Suprapubic skin (tissue), 4 donors: Measurements from ENCODE around the gene DHRS7. TPM values are rescaled to one million over a fixed set of nuclear protein-coding genes. Genes with fewer than 3 reads are reported as not detected.

Experiments used
- DNase-seq, 2 donors: peaks; one replicate each; pipeline ENCODE4 v3.0.0-alpha.2; 2019; ENCODE audit warnings: low spot score in 2 of 2
- H3K27ac ChIP-seq: fragments of 200-600 bp; sonication (generic); one replicate; pipeline ENCODE4 v1.5.1; 2019
- H3K27me3 ChIP-seq: fragments of 200-600 bp; sonication (generic); one replicate; pipeline ENCODE4 v1.5.1; 2019
- H3K36me3 ChIP-seq: fragments of 200-600 bp; sonication (generic); one replicate; pipeline ENCODE4 v1.5.1; 2019
- H3K4me1 ChIP-seq: fragments of 200-600 bp; sonication (generic); one replicate; pipeline ENCODE4 v1.5.1; 2019
- H3K4me3 ChIP-seq: fragments of 200-600 bp; sonication (generic); one replicate; pipeline ENCODE4 v1.5.1; 2019; ENCODE audit warnings: mild to moderate bottlenecking
- H3K9me3 ChIP-seq: fragments of 200-600 bp; sonication (generic); one replicate; pipeline ENCODE4 v1.5.1; 2019
- EP300 ChIP-seq: sonication (generic); formaldehyde crosslinking; IDR thresholded peaks from one replicate; pipeline ENCODE4 v1.6.1; 2017; ENCODE audit warnings: antibody characterized with exemption
- POLR2A ChIP-seq, 2 donors: fragments of 450-650 bp; IDR thresholded peaks; one replicate each; pipeline ENCODE4 v1.6.1; 2017; ENCODE audit warnings: antibody characterized with exemption in 2 of 2, mild to moderate bottlenecking in 2 of 2, moderate library complexity in 2 of 2
- POLR2AphosphoS5 ChIP-seq, 3 donors: sonication (generic); formaldehyde crosslinking; IDR thresholded peaks; one replicate each; pipeline ENCODE4 v1.6.1; 2017; ENCODE audit warnings: antibody characterized with exemption in 3 of 3
- WGBS: methylation state at CpG from one replicate; pipeline ENCODE4 v1.1.5; 2018; 5-methylcytosine and 5-hydroxymethylcytosine counted together
- total RNA-seq, 4 donors: library from RNA; depleted of rRNA; stranded (reverse); fragments of >200 nt; gene quantifications; one replicate each; pipeline ENCODE4 v1.1.0, GENCODE V29; 2016
- TF ChIP-seq, protein P1 (sequence below), 2 donors: fragments of 200-600 bp in 1 of 2; fragments of 450-650 bp in 1 of 2; sonication (generic) in 1 of 2; IDR thresholded peaks; one replicate each; pipeline ENCODE4 v1.5.1; 2016 to 2019; ENCODE audit warnings: antibody characterized with exemption in 2 of 2, mild to moderate bottlenecking in 1 of 2, moderate library complexity in 1 of 2

The DHRS7 gene
- total RNA-seq, 4 donors from 2014 or later = 33.7 to 91.7 (median 39.8) TPM

GRCh38 chr14:60095781-60096450 is 69.3 kb downstream of the DHRS7 start:
- Histone ChIP-seq H3K36me3 (peaks cover 4% of the 10 kb centered on the region), H3K27me3 (no peaks in the 10 kb centered on the region), H3K4me3 (no peak overlapping the region), H3K9me3 (no peaks in the 10 kb centered on the region), H3K27ac (no peak overlapping the region), H3K4me1 (peaks cover 33% of the 10 kb centered on the region)
- DNase-seq = no peak
- TF ChIP-seq, protein P1, sequence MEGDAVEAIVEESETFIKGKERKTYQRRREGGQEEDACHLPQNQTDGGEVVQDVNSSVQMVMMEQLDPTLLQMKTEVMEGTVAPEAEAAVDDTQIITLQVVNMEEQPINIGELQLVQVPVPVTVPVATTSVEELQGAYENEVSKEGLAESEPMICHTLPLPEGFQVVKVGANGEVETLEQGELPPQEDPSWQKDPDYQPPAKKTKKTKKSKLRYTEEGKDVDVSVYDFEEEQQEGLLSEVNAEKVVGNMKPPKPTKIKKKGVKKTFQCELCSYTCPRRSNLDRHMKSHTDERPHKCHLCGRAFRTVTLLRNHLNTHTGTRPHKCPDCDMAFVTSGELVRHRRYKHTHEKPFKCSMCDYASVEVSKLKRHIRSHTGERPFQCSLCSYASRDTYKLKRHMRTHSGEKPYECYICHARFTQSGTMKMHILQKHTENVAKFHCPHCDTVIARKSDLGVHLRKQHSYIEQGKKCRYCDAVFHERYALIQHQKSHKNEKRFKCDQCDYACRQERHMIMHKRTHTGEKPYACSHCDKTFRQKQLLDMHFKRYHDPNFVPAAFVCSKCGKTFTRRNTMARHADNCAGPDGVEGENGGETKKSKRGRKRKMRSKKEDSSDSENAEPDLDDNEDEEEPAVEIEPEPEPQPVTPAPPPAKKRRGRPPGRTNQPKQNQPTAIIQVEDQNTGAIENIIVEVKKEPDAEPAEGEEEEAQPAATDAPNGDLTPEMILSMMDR (IDR thresholded peaks at IDR 0.05) = no peak
- no peak for TF ChIP-seq POLR2A (IDR thresholded peaks at IDR 0.05)
- no peak for TF ChIP-seq POLR2AphosphoS5 (IDR thresholded peaks at IDR 0.05)
- no peak for TF ChIP-seq EP300
- WGBS = 53% methylated on average over 3 of the region's 3 CpGs

- Histone ChIP-seq H3K4me3 (no peak overlapping the region), H3K9me3 (no peaks in the 10 kb centered on the region), H3K27me3 (no peaks in the 10 kb centered on the region), H3K36me3 (peaks cover 4% of the 10 kb centered on the region), H3K27ac (no peak overlapping the region), H3K4me1 (peaks cover 37% of the 10 kb centered on the region)
- TF ChIP-seq POLR2A (IDR thresholded peaks at IDR 0.05) (no peak), EP300 (no peak), POLR2AphosphoS5 (IDR thresholded peaks at IDR 0.05) (no peak)
- TF ChIP-seq, protein P1 (IDR thresholded peaks at IDR 0.05) = no peak
- DNase-seq = no peak
These were observed 70.0 kb downstream of the DHRS7 start for GRCh38 chr14:60095231-60095630.

DNA sequence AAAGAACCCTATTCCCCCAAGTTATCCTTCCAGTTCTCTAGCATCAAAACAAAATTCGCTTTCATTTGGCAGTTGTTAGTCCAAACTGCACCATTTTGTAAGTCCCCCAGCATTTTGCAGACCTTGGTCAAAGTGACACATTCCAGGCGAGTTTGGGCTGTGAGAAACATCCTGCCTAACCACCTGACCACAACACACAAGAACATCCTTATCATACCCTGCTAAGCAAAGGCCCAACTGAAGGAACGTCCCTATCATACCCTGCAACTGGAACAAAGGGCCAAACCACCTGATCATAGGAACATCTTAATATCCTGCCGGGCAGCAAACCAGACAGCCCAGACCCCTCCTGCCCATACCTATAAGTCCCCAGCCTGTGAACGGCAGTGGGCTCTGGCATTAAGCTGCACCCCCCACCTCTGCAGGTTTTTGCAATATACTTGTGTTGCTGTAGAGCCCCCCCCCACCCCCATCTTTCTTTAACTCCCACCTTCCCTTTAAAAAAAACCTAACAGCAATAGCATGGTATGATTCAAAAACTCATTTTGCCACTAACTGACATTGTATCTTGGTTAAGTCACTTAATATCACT is 70.8 kb downstream of the DHRS7 start:
- TF ChIP-seq POLR2A (IDR thresholded peaks at IDR 0.05) (no peak), POLR2AphosphoS5 (IDR thresholded peaks at IDR 0.05) (no peak), EP300 (no peak)
- TF ChIP-seq, protein P1 (IDR thresholded peaks at IDR 0.05) = no peak
- H3K27ac ChIP-seq = no peak overlapping the region
- H3K36me3 ChIP-seq = peaks cover 4% of the 10 kb centered on the region
- peaks cover 37% of the 10 kb centered on the region for H3K4me1 ChIP-seq
- H3K27me3 ChIP-seq = no peaks in the 10 kb centered on the region
- H3K9me3 ChIP-seq = no peaks in the 10 kb centered on the region
- no peak for DNase-seq
- 61% methylated on average over 5 of the region's 5 CpGs for WGBS
- no peak overlapping the region for H3K4me3 ChIP-seq

Other genes with a start within 250 kb of the DHRS7 start
- gene LRRC9, start 245.3 kb downstream of the DHRS7 start, total RNA-seq = not detected
- 10 to 100 TPM; 26.5 to 56.3 (median 42.5) TPM for gene PCNX4, start 73.5 kb downstream of the DHRS7 start, total RNA-seq
- 10 to 100 TPM; 29.7 to 58.4 (median 43.5) TPM for gene PPM1A, start 83.8 kb upstream of the DHRS7 start, total RNA-seq